Measurements from ENCODE around the gene BASP1. TPM values are rescaled to one million over a fixed set of nuclear protein-coding genes. Genes with fewer than 3 reads are reported as not detected.
A peak's percentile ranks its signal among the peaks of the same experiment; 100 is the strongest.

The BASP1 gene
- total and polyA plus RNA-seq, 2 experiments from 2014 or later: 134 to 183 TPM

DNA sequence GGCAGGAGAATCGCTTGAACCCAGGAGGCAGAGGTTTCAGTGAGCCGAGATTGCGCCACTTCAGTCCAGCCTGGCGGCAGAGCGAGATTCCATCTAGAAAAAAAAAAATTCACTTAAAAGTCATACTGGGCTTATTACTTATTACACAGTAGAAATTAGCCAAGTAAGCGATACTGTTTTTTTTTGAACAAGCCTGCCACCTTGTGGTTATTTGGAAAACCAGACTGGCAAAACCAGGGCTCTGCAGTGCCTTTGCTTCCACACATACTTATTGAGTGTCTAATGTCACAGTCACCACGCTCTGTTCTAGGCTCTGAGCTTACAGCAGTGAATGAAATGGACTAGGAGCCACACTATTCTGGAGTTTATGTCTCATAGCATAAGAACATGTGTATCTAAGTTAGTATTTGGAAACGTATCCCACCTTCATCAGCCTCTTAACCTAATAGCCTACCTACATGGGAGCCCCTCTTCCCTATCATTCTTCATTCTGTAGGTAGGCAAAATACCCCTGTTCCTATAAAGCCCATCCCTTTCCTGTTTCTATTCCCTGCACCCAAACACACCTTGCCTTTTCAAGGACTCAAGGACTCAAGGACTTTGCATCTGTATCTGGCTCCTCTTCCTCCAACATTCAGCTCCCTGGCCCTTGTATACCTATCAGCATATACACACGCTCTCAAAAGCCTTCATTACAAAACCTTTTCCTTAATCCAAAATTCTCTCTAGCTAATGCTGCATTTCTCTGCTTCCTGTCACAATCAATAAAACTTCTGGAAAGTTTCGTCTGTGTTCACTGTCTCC, 13.9 kb upstream of the BASP1 start:
- peak; percentile 70 for DNase-seq (ENCODE audit: low spot score)
- Histone ChIP-seq H3K79me2 (no peaks in the 10 kb centered on the region), H3K27ac (no peak overlapping the region), H3K9me2 (replicated peaks; ENCODE audit: insufficient read depth) (no peaks in the 10 kb centered on the region), H3K9me3 (ENCODE audit: low read depth) (no peaks in the 10 kb centered on the region), H4K20me1 (ENCODE audit: insufficient read depth, poor library complexity, severe bottlenecking) (no peaks in the 10 kb centered on the region), H3K4me1 (ENCODE audit: insufficient read depth) (no peaks in the 10 kb centered on the region), H3K36me3 (replicated peaks; ENCODE audit: insufficient read depth, low read depth) (no peaks in the 10 kb centered on the region), H3K27me3 (no peaks in the 10 kb centered on the region), H2AFZ (no peak overlapping the region), H3K4me3 (no peak overlapping the region), H3K4me2 (no peak overlapping the region)
- 46% methylated on average over 10 of the region's 10 CpGs for WGBS (ENCODE audit: low lambda C conversion rate, missing lambda C conversion rate)
- TF ChIP-seq, protein P1, sequence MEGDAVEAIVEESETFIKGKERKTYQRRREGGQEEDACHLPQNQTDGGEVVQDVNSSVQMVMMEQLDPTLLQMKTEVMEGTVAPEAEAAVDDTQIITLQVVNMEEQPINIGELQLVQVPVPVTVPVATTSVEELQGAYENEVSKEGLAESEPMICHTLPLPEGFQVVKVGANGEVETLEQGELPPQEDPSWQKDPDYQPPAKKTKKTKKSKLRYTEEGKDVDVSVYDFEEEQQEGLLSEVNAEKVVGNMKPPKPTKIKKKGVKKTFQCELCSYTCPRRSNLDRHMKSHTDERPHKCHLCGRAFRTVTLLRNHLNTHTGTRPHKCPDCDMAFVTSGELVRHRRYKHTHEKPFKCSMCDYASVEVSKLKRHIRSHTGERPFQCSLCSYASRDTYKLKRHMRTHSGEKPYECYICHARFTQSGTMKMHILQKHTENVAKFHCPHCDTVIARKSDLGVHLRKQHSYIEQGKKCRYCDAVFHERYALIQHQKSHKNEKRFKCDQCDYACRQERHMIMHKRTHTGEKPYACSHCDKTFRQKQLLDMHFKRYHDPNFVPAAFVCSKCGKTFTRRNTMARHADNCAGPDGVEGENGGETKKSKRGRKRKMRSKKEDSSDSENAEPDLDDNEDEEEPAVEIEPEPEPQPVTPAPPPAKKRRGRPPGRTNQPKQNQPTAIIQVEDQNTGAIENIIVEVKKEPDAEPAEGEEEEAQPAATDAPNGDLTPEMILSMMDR (IDR thresholded peaks at IDR 0.05; ENCODE audit: poor library complexity): peak; percentile 84
- TF ChIP-seq EZH2 (IDR thresholded peaks at IDR 0.05; ENCODE audit: borderline replicate concordance): no peak

DNA sequence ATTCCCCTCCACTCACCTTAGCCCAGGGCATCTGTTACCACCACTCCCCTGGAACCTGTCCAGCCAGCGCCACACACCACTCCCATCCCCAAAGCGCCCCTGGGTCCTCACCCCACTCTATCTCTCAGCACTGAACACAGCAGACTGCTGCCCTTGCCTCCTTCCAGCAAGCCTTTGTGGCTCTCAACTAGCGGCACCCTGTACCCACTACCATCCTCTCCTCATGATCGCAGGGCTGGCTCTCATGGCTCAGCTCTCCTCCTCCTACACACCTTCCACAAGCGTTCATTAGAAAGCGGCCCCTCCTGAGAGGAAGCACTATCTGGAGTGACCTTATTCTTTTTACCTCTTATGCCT, 13.3 kb upstream of the BASP1 start:
- no peak overlapping the region for H2AFZ ChIP-seq
- no peaks in the 10 kb centered on the region for H3K9me3 ChIP-seq (ENCODE audit: low read depth)
- no peaks in the 10 kb centered on the region for H3K4me1 ChIP-seq (ENCODE audit: insufficient read depth)
- TF ChIP-seq EZH2 (IDR thresholded peaks at IDR 0.05; ENCODE audit: borderline replicate concordance) (no peak), EZH2phosphoT487 (IDR thresholded peaks at IDR 0.05; ENCODE audit: low read depth, severe bottlenecking, unreplicated experiment) (no peak)
- TF ChIP-seq, protein P1 (IDR thresholded peaks at IDR 0.05; ENCODE audit: poor library complexity): no peak
- H3K4me2 ChIP-seq: no peak overlapping the region
- H3K9me2 ChIP-seq (replicated peaks; ENCODE audit: insufficient read depth): no peaks in the 10 kb centered on the region
- no peaks in the 10 kb centered on the region for H3K27me3 ChIP-seq
- no peaks in the 10 kb centered on the region for H3K79me2 ChIP-seq
- H4K20me1 ChIP-seq (ENCODE audit: insufficient read depth, poor library complexity, severe bottlenecking): no peaks in the 10 kb centered on the region
- H3K36me3 ChIP-seq (replicated peaks; ENCODE audit: insufficient read depth, low read depth): no peaks in the 10 kb centered on the region
- H3K27ac ChIP-seq: no peak overlapping the region
- no peak overlapping the region for H3K4me3 ChIP-seq
- WGBS (ENCODE audit: low lambda C conversion rate, missing lambda C conversion rate): 75% methylated on average over 6 of the region's 6 CpGs
- DNase-seq (ENCODE audit: low spot score): no peak

DNA sequence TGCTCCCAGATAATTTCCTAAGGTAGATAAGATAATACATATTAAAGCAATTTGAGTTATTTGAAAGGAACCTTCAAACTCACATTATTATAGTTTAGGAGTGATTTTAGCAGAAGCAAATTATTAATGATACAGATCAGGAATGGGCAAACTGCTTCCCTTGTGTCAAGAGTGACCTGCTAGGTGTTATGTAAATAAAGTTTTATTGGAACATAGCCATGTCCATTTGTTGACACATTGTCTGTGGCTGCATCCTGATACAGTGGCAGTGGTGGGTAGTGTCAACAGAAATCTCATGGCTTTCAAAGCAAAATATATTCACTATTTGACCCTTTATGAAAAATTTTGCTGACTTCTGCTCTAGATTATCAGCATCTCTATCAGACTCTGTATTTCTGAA, 11.4 kb upstream of the BASP1 start:
- Histone ChIP-seq H4K20me1 (ENCODE audit: insufficient read depth, poor library complexity, severe bottlenecking) (no peaks in the 10 kb centered on the region), H2AFZ (no peak overlapping the region), H3K27me3 (no peaks in the 10 kb centered on the region), H3K36me3 (replicated peaks; ENCODE audit: insufficient read depth, low read depth) (no peaks in the 10 kb centered on the region), H3K9me3 (ENCODE audit: low read depth) (no peaks in the 10 kb centered on the region), H3K4me2 (no peak overlapping the region), H3K27ac (no peak overlapping the region), H3K9me2 (replicated peaks; ENCODE audit: insufficient read depth) (no peaks in the 10 kb centered on the region), H3K79me2 (no peaks in the 10 kb centered on the region), H3K4me1 (ENCODE audit: insufficient read depth) (no peaks in the 10 kb centered on the region), H3K4me3 (no peak overlapping the region)
- TF ChIP-seq, protein P1 (IDR thresholded peaks at IDR 0.05; ENCODE audit: poor library complexity): no peak
- TF ChIP-seq EZH2 (IDR thresholded peaks at IDR 0.05; ENCODE audit: borderline replicate concordance) (no peak), EZH2phosphoT487 (IDR thresholded peaks at IDR 0.05; ENCODE audit: low read depth, severe bottlenecking, unreplicated experiment) (no peak)
- no peak for DNase-seq (ENCODE audit: low spot score)

Data from hepatocyte (in vitro differentiated cells).